DOHH2 (cell line): ENCODE data around the gene KLHDC1.

Source experiments
- CTCF ChIP-seq: fragments of 200-600 bp; sonication (generic); IDR thresholded peaks from one replicate; pipeline ENCODE4 v1.5.1; 2014; ENCODE audit warnings: antibody characterized with exemption, mild to moderate bottlenecking, low read depth, low read length; ENCODE audit not compliant: poor library complexity, severe bottlenecking
- EZH2phosphoT487 ChIP-seq: fragments of 200-600 bp; sonication (generic); IDR thresholded peaks from 2 replicates; pipeline ENCODE4 v1.6.1; 2017; ENCODE audit warnings: borderline replicate concordance, mild to moderate bottlenecking, antibody characterized with exemption, low read length, moderate library complexity, mixed read lengths

GRCh38 chr14:49702725-49703124, 9.8 kb downstream of the KLHDC1 start:
- no peak for TF ChIP-seq CTCF
- TF ChIP-seq EZH2phosphoT487, result no peak
